ENCODE data around the gene SLC13A2.
"Not testable (repeated sequence)": the region's sequence is repeated elsewhere in the genome, so short reads cannot be mapped to it uniquely, and the experiment has no call there.

SLC13A2 gene

GRCh38 chr17:28473542-28473941 is at the start of gene SLC13A2:
Gene SLC13A2 (plus strand): TSS chr17:28473644. CDS start chr17:28473713, 69 bp downstream.
- DNase-seq: no peak

- no peak for DNase-seq
These were observed 48.2 kb upstream of the SLC13A2 start for GRCh38 chr17:28425206-28425605.

GRCh38 chr17:28426081-28426519 is 47.3 kb upstream of the SLC13A2 start:
- DNase-seq: no peak

- no peak for DNase-seq
These were observed 46.1 kb upstream of the SLC13A2 start for GRCh38 chr17:28427371-28427770.

DNA sequence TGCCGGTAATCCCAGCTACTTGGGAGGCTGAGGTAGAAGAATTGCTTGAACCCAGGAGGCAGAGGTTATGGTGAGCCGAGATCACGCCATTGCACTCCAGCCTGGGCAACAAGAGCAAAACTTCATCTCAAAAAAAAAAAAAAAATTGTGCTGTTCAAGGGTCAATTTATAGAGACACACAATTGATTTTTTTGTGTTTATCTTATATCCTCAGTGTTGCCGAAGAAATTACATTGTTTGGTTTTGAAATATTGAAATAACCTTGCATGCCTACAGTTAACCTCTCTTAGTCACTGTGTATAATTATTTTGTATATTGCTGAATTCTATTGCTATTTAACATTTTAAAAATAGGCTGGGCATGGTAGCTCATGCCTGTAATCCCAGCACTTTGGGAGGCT is 45.5 kb upstream of the SLC13A2 start:
- not testable (repeated sequence) for DNase-seq

GRCh38 chr17:28433721-28434120 is 39.7 kb upstream of the SLC13A2 start:
- no peak for DNase-seq

DNA sequence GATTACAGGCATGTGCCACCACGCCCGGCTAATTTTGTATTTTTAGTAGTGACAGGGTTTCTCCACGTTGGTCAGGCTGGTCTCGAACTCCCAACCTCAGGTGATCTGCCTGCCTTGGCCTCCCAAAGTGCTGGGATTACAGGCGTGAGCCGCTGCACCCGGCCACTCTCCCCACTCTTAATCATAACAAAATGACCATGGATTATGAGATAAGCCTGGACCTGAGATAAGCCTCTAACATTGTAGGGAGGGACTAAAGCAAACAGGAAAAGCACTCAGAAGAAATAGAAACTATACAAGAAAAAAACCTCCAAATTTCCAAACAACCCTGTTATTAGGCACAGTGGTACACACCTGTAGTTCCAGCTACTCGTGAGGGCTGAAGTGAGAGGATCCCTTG is 39.1 kb upstream of the SLC13A2 start:
- DNase-seq: not testable (repeated sequence)

GRCh38 chr17:28443901-28444638 is 29.4 kb upstream of the SLC13A2 start:
- no peak for DNase-seq

- DNase-seq: no peak
These were observed 26.6 kb upstream of the SLC13A2 start for GRCh38 chr17:28446716-28447395.

- no peak for DNase-seq
These were observed 26.1 kb upstream of the SLC13A2 start for GRCh38 chr17:28447396-28447760.

GRCh38 chr17:28449859-28450258 is 23.6 kb upstream of the SLC13A2 start:
- no peak for DNase-seq

DNA sequence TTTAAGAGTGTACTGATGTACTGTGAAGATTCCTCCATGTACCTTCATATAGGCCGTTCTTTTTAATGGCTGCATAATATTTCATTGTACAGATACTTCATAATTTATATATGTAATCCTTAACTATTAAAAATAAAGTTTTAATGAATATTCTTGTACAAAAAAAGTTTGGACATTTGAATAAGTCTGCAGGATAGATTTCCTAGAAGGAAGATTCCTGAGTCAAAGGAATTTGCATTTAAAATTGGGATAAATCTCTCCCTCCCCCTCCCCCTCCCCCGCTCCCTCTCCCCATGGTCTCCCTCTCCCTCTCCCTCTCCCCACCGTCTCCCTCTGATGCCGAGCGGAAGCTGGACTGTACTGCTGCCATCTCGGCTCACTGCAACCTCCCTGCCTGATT is 15.6 kb upstream of the SLC13A2 start:
- no peak for DNase-seq

- not testable (repeated sequence) for DNase-seq
These were observed 14.6 kb upstream of the SLC13A2 start for GRCh38 chr17:28458881-28459280.

- DNase-seq: no peak
These were observed 12.5 kb upstream of the SLC13A2 start for GRCh38 chr17:28460901-28461300.

DNA sequence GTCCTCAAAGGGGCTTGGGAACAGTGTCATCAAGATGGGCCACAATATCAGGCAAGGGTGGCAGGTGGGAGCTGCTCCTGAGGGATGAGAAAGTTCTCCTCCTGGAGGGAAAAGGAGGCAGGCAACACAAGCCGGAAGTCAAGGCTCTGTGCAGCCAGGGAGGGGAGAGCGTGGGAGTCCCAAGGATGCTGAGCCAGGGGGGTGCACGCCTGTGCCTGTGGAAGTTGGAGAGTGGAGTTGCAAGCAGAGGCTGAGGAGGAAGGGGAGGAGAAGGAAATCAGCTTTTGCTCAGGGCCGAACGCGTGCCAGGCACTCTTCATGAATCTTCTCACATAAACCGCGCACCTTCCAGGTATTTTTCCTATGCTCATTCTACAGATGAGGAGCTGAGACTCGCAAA is 7.4 kb upstream of the SLC13A2 start:
- no peak for DNase-seq

DNA sequence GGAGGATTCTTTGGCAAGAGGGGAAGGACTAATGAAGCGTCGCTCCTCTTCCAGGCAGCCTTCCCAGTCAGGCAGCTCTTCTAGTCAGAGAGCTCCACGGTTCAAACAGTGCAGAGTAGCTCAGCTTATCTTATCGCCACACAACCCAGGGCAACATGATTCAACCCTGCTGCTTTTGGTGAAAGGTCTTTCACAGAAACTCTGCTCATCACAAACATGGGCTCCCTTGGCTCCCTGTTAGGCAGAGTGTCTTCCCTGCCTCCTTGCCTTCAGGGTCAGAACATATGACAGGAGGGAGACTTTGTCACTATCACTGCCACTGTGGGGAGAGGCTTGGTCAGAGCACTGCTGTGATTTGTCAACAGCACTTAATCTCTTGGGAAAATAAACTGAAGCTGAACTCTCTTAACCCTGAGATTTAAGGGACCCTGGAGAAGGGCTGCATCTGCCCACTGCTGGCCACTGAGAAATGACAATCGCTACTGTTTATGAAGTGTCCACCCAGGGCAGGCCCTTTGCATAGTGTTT is 6.9 kb upstream of the SLC13A2 start:
- no peak for DNase-seq

DNA sequence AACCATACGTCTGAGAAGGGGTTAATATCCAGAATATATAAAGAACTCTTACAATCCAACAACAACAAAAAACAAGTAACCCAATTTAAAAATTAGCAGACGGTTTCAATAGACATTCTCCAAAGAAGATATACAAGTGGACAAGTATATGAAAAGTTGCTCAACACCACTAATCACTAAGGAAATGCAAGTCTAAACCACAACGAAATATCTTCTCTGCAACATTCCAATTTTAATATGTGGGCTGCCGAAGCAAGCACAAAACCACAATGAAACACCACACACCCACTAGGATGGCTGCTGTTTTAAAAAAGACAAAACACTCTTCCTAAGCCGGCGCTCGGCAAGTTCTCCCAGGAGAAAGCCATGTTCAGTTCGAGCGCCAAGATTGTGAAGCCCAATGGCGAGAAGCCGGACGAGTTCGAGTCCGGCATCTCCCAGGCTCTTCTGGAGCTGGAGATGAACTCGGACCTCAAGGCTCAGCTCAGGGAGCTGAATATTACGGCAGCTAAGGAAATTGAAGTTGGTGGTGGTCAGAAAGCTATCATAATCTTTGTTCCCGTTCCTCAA is 5.9 kb upstream of the SLC13A2 start:
- DNase-seq: no peak

DNA sequence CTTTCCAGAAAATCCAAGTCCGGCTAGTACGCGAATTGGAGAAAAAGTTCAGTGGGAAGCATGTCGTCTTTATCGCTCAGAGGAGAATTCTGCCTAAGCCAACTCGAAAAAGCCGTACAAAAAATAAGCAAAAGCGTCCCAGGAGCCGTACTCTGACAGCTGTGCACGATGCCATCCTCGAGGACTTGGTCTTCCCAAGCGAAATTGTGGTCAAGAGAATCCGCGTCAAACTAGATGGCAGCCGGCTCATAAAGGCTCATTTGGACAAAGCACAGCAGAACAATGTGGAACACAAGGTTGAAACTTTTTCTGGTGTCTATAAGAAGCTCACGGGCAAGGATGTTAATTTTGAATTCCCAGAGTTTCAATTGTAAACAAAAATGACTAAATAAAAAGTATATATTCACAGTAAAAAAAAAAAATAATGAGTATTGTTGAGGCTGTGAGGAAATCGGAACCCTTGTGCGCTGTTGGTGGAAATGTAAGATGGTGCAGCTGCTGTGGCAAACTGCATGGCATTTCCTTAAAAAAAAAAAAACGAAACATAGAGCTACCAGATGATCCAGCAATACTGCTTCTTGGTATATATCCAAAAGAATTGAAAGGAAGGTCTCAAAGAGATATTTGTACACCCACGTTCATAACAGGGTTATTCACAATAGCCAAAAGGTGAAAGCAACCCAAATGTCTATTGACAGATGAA is 5.3 kb upstream of the SLC13A2 start:
- DNase-seq: not testable (repeated sequence)

- DNase-seq: no peak
These were observed 4.7 kb upstream of the SLC13A2 start for GRCh38 chr17:28468781-28469180.

GRCh38 chr17:28469376-28469775 is 4.1 kb upstream of the SLC13A2 start:
- DNase-seq: no peak

GRCh38 chr17:28470266-28470913 is 3.1 kb upstream of the SLC13A2 start:
- no peak for DNase-seq

DNA sequence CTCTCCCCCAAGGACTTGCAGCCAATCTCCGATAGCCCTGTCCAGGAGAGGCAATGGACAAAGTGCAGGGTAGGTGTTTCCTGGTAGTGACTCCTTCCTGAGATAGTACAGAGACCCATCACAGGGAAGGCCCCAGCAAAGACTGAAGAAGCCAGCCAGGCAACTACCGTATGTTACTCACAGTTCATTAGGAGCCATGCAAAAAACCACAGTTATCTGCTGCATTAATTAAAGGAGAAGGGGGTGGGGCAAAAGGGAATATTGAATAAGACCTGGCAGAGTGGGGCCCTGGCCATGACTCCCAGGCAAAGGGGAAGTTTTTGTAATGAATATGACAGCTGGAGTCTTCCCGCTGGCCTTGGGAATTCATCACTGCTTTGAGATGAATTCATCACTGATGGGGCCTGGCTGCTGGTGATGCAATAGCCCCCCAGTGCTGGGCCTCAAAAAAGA is 2.5 kb upstream of the SLC13A2 start:
- DNase-seq: no peak
